ENCODE measurements around the gene RYR3.

GRCh38 chr15:33377204-33377603, 66.4 kb downstream of the RYR3 start:
- TF ChIP-seq, protein P1, sequence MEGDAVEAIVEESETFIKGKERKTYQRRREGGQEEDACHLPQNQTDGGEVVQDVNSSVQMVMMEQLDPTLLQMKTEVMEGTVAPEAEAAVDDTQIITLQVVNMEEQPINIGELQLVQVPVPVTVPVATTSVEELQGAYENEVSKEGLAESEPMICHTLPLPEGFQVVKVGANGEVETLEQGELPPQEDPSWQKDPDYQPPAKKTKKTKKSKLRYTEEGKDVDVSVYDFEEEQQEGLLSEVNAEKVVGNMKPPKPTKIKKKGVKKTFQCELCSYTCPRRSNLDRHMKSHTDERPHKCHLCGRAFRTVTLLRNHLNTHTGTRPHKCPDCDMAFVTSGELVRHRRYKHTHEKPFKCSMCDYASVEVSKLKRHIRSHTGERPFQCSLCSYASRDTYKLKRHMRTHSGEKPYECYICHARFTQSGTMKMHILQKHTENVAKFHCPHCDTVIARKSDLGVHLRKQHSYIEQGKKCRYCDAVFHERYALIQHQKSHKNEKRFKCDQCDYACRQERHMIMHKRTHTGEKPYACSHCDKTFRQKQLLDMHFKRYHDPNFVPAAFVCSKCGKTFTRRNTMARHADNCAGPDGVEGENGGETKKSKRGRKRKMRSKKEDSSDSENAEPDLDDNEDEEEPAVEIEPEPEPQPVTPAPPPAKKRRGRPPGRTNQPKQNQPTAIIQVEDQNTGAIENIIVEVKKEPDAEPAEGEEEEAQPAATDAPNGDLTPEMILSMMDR (IDR thresholded peaks at IDR 0.05; ENCODE audit: low read depth, low read length, poor library complexity, severe bottlenecking), result no peak
- no peak for TF ChIP-seq EZH2phosphoT487 (IDR thresholded peaks at IDR 0.05; ENCODE audit: borderline replicate concordance, low read length)

All from DOHH2 (cell line).